B cell (primary cell): ENCODE data around the gene RAB11FIP5.

Experiments
- EZH2 ChIP-seq: IDR thresholded peaks from 2 replicates; pipeline ENCODE4 v1.6.1; 2012; ENCODE audit warnings: borderline replicate concordance, low read depth, mild to moderate bottlenecking, moderate library complexity, low read length; ENCODE audit not compliant: insufficient read depth, poor library complexity, severe bottlenecking
- TF ChIP-seq, protein P1 (sequence below): fragments of 200-600 bp; IDR thresholded peaks from one replicate; pipeline ENCODE4 v1.8.0; 2022; ENCODE audit warnings: antibody characterized with exemption, mild to moderate bottlenecking

DNA sequence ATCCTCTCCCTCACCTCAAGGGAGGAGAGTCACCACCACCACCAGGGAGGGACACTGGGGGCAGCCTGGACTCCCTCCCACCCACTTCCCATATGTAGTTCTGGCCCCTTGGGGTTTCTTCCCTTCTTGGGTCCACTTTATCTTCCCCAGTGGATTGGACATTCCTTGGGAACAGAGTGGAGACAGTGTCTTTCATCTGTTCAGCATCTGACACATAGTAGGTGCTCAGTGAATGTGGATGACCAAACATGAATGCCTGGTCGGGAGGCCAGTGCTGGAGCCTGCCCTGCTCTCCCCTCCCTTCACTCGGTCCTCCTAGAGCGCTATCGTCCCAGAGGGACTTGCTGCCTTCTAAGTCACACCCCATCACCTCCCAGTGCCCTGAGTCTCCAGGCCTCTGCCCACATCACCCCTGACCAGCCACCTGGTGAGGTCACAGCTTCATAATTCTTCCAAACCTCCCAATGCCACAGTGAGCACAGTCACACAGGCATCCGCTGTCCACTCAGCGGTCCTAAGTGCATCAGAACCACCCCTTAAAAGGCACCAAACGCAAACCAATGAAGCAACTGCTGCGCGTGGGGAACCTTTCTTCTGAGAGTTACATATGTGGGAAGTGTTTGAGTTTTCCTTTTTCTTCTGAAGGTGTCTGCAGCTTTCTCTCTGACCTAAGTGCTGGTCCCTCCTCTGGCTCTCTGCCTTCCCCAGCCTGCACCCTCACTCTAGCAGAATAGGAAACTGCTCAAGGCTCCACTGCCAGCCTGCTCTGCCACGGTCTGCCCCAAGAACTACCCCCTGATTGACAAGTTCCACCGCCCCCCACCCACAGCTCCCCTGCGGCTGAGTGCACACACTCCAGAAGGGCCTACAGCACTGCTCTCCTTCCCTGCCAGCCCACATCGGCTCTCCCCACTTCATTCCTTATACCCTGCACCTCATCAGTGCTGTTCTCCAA lies 34.0 kb downstream of the RAB11FIP5 start:
- TF ChIP-seq, protein P1, sequence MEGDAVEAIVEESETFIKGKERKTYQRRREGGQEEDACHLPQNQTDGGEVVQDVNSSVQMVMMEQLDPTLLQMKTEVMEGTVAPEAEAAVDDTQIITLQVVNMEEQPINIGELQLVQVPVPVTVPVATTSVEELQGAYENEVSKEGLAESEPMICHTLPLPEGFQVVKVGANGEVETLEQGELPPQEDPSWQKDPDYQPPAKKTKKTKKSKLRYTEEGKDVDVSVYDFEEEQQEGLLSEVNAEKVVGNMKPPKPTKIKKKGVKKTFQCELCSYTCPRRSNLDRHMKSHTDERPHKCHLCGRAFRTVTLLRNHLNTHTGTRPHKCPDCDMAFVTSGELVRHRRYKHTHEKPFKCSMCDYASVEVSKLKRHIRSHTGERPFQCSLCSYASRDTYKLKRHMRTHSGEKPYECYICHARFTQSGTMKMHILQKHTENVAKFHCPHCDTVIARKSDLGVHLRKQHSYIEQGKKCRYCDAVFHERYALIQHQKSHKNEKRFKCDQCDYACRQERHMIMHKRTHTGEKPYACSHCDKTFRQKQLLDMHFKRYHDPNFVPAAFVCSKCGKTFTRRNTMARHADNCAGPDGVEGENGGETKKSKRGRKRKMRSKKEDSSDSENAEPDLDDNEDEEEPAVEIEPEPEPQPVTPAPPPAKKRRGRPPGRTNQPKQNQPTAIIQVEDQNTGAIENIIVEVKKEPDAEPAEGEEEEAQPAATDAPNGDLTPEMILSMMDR: no peak
- no peak for TF ChIP-seq EZH2
